Neural crest cell (in vitro differentiated cells): ENCODE data around the gene CAPNS2. TPM values are rescaled to one million over a fixed set of nuclear protein-coding genes. Genes with fewer than 3 reads are reported as not detected.

Experiments used
- DNase-seq: peaks from one replicate; pipeline ENCODE4 v3.0.0; 2021; ENCODE audit warnings: low read depth, mixed read lengths, low spot score
- H3K27ac Mint-ChIP-seq: one replicate; pipeline ENCODE4 v1.8.0; 2021; ENCODE audit warnings: mild to moderate bottlenecking, mixed read lengths; ENCODE audit not compliant: unreplicated experiment
- H3K27me3 Mint-ChIP-seq: 2 replicates; pipeline ENCODE4 v1.8.0; 2021; ENCODE audit warnings: low read depth, mild to moderate bottlenecking, mixed read lengths
- H3K36me3 Mint-ChIP-seq: 2 replicates; pipeline ENCODE4 v1.8.0; 2021; ENCODE audit warnings: low read depth, mild to moderate bottlenecking, mixed read lengths
- H3K4me1 Mint-ChIP-seq: 2 replicates; pipeline ENCODE4 v1.8.0; 2021; ENCODE audit warnings: mixed read lengths
- H3K4me3 Mint-ChIP-seq: one replicate; pipeline ENCODE4 v1.8.0; 2021; ENCODE audit warnings: mild to moderate bottlenecking, mixed read lengths
- H3K9me3 Mint-ChIP-seq: 2 replicates; pipeline ENCODE4 v1.8.0; 2021; ENCODE audit warnings: mixed read lengths
- long read RNA-seq: library from polyadenylated mRNA; unstranded; transcript quantifications from one replicate; pipeline ENCODE4 v2.0.0, GENCODE V29; 2020
- total RNA-seq: library from RNA; stranded (reverse); gene quantifications from 2 replicates; pipeline ENCODE4 v1.2.1, GENCODE V29; 2021
- TF ChIP-seq, protein P1 (sequence below): fragments of 200-600 bp; sonication (generic); conservative IDR thresholded peaks from 2 replicates; pipeline ENCODE4 v1.5.0; 2021; ENCODE audit warnings: antibody characterized with exemption, mild to moderate bottlenecking

The CAPNS2 gene
- 0.23 TPM in 1 of 2 replicates, not detected in the other for total RNA-seq
- long read RNA-seq = 0 reads

DNA sequence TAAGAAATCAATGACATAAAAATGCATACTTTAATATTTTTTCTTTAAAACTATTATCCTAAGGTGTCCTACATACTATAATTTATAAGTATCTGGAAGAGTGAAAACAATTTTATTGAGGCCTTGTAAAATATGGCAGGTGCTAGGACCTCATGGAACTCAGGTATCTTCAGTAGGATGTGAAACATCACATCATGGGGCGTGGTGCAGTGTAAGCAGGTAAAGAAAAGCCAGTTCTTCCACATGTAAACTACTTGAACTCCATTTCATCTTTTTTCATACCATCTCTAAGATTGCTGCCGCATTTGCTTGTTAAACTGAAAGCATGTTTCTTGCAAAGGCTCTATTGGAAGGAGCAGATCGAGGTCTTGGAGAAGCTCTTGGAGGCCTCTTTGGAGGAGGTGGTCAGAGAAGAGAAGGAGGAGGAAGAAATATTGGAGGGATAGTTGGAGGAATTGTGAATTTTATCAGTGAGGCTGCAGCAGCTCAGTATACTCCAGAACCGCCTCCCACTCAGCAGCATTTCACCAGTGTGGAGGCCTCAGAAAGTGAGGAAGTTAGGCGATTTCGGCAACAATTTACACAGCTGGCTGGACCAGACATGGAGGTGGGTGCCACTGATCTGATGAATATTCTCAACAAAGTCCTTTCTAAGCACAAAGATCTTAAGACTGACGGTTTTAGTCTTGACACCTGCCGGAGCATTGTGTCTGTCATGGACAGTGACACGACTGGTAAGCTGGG lies at the start of gene CAPNS2:
Gene CAPNS2 (plus strand): TSS at position 253 of the 744 bp plus-strand sequence. CDS start 73 bp downstream, at position 326.
- no peaks in the 10 kb centered on the region for H3K36me3 Mint-ChIP-seq
- H3K4me1 Mint-ChIP-seq = peaks cover 4% of the 10 kb centered on the region
- no peaks in the 10 kb centered on the region for H3K9me3 Mint-ChIP-seq
- no peak within 1 kb of the TSS for H3K27ac Mint-ChIP-seq
- TF ChIP-seq, protein P1, sequence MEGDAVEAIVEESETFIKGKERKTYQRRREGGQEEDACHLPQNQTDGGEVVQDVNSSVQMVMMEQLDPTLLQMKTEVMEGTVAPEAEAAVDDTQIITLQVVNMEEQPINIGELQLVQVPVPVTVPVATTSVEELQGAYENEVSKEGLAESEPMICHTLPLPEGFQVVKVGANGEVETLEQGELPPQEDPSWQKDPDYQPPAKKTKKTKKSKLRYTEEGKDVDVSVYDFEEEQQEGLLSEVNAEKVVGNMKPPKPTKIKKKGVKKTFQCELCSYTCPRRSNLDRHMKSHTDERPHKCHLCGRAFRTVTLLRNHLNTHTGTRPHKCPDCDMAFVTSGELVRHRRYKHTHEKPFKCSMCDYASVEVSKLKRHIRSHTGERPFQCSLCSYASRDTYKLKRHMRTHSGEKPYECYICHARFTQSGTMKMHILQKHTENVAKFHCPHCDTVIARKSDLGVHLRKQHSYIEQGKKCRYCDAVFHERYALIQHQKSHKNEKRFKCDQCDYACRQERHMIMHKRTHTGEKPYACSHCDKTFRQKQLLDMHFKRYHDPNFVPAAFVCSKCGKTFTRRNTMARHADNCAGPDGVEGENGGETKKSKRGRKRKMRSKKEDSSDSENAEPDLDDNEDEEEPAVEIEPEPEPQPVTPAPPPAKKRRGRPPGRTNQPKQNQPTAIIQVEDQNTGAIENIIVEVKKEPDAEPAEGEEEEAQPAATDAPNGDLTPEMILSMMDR = no peak
- H3K27me3 Mint-ChIP-seq = no peaks in the 10 kb centered on the region
- H3K4me3 Mint-ChIP-seq = no peak within 1 kb of the TSS
- no peak for DNase-seq

DNA sequence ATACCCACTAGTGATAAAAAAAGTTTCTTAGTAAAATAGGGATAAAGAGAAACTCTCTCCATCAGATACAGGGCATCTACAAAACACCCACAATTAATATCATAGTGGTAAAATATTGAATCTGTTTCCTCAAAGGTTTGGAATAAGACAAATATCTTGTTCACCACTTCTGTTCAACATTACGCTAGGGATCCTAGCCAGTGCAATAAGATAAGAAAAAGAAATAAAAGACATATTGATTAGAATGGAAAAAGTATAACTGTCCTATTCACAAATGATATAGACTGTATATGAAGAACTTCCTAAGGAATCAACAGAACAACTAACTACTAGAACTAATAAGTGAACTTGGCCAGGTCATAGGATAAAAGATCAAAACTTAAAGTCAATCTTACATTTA lies 44.7 kb upstream of the CAPNS2 start:
- no peak overlapping the region for H3K27ac Mint-ChIP-seq

DNA sequence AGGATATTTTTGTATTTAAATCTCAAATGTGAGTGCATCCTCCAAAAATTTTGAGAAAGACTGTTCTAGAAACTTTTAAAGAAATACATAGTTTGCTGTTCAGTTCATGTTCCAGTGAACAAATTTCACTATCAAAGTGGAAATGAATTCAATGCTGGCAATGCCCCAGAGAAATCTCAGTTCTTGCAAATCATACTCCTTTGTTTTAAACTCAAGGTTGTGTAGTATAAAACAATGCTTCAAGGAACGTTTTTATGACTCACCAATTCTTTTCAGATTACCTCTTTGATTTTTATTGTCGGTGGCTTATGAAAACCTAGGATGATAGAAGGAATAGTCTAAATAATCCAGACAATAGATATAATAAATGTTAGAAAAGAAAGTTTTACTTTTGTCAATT lies 40.0 kb upstream of the CAPNS2 start:
- Mint-ChIP-seq H3K4me1 (no peaks in the 10 kb centered on the region), H3K36me3 (peaks cover 9% of the 10 kb centered on the region), H3K9me3 (peaks cover 6% of the 10 kb centered on the region), H3K4me3 (no peak overlapping the region), H3K27ac (no peak overlapping the region), H3K27me3 (no peaks in the 10 kb centered on the region)
- no peak for DNase-seq
- TF ChIP-seq, protein P1 = no peak

More for the DNA sequence above, 44.7 kb upstream of the CAPNS2 start:
- Mint-ChIP-seq H3K4me1 (no peaks in the 10 kb centered on the region), H3K27me3 (no peaks in the 10 kb centered on the region), H3K36me3 (peaks cover 23% of the 10 kb centered on the region), H3K9me3 (peaks cover 15% of the 10 kb centered on the region), H3K4me3 (no peak overlapping the region)
- no peak for DNase-seq
- TF ChIP-seq, protein P1 = no peak

DNA sequence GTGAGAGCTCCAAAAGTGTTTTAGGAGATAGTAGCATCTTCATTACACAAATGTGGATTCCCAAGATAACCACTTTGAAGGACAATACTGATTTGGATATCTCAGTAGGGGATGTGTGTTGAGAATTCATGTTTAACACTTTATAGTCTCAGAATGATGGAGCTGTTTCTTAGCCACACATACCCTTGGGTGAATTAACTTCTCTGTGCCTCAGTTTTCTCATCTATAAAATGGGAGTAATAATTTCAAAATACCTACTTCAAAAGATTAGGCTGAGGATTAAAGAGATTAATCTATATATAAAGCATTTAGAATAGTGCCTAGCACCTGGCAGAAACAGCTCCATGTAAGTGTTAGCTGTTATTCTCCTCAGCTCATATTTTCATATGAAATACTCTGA lies 38.6 kb upstream of the CAPNS2 start:
- DNase-seq = no peak
- Mint-ChIP-seq H3K9me3 (no peaks in the 10 kb centered on the region), H3K4me1 (no peaks in the 10 kb centered on the region), H3K4me3 (no peak overlapping the region), H3K27me3 (no peaks in the 10 kb centered on the region), H3K36me3 (no peaks in the 10 kb centered on the region), H3K27ac (no peak overlapping the region)
- TF ChIP-seq, protein P1 = no peak

DNA sequence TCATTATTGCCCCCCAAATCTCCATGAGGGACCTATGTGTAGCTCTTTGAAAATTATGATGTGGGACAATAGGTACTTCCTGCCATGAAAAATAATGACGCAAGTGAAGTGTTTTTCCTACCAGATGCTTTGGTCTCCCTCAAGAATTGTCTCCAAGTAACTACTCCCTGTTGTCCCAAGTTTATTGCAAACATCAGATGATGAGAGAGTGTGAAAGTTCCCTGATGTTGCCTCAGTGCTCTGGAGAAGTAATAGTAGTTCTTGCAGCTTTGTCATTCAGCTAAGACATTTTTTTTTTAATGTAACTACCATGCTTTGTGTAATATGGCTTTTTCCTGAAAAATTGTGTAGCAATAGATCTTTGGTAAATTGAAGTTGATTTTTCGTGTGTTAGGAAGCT lies 37.5 kb upstream of the CAPNS2 start:
- Mint-ChIP-seq H3K4me3 (no peak overlapping the region), H3K4me1 (no peaks in the 10 kb centered on the region), H3K36me3 (no peaks in the 10 kb centered on the region), H3K9me3 (no peaks in the 10 kb centered on the region), H3K27ac (no peak overlapping the region), H3K27me3 (no peaks in the 10 kb centered on the region)
- no peak for DNase-seq
- TF ChIP-seq, protein P1 = no peak
